GM19239 (cell line): ENCODE measurements around the gene PDE8B.
A peak's percentile ranks its signal among the peaks of the same experiment; 100 is the strongest.
"Not testable (repeated sequence)": the region's sequence is repeated elsewhere in the genome, so short reads cannot be mapped to it uniquely, and the experiment has no call there.

Experiments
- DNase-seq: peaks from one replicate; pipeline ENCODE4 v3.0.0; 2011; ENCODE audit warnings: low spot score; ENCODE audit not compliant: insufficient read length
- FAIRE-seq: peaks from 2 replicates; lab custom pipeline; 2011; peaks lifted over from hg19 to GRCh38; lab: Jason Lieb, UNC

The PDE8B gene

DNA sequence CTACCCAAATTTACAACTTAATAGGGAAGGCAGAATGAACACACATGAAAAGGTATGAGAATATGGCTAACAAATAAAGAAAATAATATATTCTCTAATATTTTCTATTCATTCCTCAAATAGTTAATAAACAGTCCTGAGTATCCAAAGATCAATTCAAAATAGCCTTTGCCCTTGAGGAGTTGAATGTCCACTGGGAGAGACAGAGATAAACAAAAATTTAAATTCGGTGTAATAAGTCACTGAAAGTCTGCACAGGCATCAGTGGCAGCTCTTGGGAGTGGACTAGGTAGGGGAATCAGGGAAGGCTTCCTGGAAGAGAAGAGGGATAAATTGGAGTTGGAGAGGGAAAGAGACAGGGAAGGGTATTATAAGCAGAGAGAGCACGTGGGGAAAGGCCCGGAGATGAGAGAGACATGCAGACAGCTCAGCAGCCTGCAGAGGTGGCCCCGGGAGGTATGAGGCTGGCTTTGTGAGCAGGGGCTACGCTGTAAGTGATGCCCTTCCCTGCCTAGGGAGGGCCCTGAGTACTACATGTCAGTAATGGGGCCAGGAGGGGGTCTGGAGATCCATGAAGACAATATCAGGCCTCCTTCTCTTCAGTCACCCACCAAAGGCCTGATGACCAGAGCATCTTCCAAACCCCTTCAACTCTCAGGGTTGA, 137.1 kb downstream of the PDE8B start:
- DNase-seq (no peak), FAIRE-seq (no peak)

DNA sequence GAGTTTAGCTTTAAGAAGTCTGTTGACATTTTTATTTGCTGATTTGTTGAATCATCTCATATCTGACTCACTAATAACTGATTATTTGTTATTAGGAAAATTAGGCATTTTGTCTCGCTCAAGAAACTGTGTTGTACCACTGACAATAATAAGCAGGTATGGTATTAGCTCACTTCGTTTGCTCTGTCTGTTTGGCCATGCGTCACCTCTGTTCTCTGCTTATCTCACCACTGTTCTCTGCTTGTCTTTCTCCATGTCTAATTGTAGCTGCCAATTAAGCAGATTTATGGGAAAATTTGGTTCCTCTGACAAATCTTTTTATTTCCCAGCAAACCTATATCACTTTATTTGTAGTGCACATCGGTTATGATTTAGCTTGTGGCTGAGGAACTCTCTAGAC, 142.8 kb downstream of the PDE8B start:
- FAIRE-seq: no peak

DNA sequence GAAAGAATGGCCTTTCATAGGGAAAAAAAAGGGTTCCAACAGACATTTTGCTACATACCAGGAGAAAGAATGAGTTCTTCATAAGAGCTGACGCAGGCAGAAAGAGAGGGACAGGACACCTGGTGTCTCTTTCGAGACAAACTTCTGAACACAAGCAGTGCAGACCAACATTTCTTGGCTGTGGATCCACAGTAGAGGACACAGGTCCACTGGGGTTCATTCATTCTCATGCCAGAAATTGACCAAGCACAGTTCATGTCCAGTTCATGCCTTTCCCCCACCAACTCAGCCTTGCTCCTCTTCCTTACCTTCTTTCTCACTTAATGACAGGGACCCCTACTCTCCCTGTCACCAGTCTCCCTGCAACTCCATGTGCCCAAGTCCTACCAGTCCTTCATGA, 144.0 kb downstream of the PDE8B start:
- FAIRE-seq (no peak), DNase-seq (no peak)

More for the DNA sequence above, 142.8 kb downstream of the PDE8B start:
- no peak for DNase-seq

DNA sequence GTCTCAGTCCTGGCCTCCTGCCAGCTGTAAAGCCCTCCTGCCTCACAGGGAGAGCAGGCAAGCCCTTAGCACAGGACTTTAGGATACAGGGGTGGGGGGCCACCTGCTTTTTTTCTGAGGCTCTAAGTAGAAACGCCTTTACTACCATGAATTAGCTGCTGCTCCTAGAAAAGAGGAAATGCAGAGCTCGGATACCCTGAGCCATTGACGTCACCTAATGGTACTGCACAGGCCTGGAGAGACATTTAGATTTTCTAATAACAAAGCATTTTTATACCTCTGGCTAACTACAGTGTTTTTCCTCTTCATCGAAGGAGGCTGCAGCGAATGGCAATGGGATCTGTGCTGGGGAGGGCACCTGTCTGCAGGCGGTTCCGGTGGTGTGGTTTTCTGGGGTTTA, 144.6 kb downstream of the PDE8B start:
- DNase-seq (no peak), FAIRE-seq (no peak)

DNA sequence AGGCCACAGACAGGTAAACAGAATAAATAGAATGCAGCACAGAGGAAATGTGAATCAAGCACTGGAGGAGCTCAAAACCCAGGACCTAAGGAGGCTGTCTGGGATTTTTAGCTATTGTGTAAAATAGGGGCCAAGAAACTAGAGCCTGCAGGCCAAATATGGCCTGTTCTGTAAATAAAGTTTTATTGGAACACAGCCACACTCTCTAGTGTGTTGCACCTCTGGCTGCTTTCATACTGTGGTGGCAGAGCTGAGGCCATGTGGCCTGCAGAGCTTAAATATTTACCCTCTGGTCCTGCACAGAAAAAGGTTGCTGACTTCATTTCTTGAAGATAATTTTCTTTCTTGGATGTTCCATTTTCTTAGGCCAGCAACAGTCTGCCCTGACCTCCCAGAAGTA, 145.3 kb downstream of the PDE8B start:
- DNase-seq (no peak), FAIRE-seq (peak; percentile 60)

DNA sequence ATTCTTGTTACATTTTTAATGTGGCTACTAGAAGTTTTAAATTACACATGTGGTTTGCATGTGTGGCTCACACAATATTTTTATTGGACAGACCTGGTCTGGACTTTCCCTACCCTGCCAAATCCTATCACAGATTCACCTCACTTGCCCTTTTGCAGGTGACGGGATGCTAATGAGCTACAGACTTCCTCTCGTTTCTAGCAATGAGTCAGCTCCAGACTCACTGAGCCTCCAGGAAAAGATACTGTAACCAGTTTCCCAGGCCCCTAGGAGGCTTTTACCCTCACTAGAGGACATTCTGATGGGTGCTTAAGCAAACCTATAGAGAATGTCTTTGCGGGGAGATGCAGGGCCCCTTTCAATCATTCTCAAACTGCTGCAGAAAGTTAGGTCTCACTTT, 146.3 kb downstream of the PDE8B start:
- FAIRE-seq: peak; percentile 91
- DNase-seq: peak; percentile 30

DNA sequence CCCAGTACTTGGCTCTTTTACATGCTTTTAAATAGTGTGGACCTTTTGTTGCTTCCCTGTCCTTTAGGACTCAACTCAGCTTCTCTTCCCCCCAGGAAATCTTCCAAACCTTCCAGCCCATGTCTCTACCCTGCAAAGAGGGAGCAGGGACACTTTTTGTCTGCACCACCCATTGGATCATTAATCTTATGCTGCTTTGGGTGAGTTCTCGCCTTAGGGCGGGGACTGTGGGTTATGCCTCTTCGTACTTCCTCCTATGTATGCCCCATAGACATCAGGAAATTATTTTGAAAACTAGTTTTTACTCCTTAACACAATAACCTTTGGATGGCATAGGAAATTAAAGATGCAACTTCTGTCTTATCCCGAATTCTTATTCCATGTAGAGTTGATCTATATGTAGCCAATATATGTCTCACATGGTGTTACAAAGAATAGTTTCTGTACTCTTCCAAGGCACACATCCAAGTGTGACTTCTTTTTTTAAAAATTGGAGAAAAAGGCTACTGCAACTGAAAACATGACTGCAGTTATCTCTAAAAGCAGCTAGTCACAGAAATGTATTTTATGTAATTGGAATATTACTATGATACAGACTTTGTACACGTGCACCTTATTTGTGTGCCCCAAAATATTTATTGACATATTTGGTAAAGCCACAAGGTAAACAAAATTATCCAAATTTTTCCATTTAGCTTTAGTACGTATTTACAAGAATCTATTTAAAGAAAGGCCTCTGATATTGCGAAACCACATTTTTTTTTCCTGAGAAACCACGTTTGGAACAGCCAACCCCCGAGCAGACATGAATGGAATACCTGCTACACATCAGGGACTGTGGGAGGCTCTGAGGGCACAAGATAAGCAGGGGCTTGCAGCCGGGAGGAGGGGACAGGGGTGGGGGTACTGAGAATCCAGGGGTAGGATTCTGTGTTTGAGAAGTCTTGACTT, 148.1 kb downstream of the PDE8B start:
- FAIRE-seq (no peak), DNase-seq (no peak)

DNA sequence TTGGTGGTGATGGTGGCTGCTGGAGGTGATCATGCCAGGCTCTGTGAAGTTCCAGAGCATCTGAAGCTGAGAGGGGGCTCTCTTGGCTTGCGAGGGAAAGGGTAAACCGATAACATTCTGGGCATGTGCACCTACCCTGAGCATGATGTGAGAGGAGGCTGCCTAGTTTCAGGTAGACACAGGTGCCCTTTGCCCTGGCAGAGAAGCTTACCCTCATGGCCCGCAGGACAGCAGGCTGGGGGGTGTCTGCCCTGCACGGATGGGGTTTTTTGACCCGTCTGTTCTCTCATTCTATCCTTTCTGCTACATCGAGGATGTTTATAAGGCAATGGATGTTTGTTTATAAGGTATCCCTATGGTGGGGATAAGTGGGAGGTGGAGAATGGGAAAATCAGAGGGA, 148.8 kb downstream of the PDE8B start:
- DNase-seq: no peak
- FAIRE-seq: no peak

DNA sequence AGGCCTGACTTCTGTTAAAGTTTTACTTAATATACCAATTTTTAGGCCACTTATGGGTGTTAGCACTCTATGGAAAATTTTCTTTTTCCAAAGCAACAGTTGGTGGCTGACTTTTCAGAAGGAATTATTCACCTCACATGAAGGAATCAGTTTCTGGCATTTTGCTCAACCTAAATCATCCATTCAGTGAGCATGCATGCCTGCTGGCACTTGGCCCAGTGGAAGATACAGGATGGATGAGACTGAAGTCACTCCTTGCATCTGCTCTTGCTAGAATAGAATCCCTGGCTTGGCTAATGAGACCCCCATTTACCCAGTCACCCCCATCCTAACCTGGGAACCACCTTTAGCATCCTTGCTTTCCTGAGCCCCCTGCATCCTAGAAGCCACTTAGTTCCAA, 149.9 kb downstream of the PDE8B start:
- DNase-seq (no peak), FAIRE-seq (no peak)

DNA sequence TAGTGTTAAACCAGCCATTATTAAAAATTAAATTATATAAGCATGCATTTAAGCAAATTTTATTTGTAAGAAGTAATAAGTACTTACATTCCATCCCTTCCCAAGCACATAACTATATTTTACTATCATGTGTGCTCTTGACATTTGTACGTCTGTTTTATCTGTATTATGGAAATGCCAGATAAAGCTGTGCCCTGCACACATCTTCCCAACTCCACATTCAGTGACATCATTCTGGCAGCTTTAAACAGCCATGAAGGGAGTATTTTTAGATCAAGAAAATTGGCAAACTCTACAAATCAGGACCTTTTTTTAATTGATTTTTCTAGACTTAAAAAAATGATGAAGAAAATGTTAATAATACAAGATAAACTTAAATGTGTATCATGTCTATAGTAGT, 150.5 kb downstream of the PDE8B start:
- FAIRE-seq (no peak), DNase-seq (no peak)

DNA sequence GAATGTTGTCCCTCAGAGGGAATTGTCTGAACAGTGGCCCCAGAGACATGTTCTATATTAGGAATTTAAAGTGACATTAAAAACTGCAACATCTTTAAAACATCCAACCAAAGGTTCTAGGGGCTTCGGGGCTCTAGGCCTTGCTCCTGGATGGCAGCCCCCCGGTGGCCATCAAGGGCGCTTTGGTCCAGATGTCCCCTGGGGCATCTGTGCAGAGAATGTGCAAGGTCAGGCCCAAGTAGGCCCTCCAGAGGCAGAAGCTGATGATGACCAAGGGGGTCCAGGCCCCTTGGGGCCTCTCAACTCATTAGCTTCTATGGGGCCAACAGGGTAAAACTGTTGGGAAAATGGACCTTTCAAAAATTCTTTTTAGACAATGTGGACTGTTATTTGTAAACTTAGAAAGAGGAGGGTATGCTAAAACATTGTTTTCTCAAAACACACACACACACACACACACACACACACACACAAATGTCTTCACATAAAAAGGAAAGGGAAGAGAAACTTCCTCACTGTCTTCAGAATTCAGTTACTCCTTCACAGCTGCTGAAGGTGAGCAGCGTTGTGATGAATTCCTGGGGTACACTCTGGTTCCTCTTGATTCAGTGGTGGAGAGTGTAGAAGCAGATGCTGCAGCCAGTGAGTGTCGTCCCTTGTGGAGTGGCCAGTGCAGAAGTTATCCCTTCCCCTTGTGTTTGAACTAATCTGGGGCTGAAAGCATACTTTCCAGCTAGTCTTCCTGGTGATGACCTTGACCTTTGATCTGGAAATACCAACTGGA, 156.4 kb downstream of the PDE8B start:
- FAIRE-seq (no peak), DNase-seq (no peak)

DNA sequence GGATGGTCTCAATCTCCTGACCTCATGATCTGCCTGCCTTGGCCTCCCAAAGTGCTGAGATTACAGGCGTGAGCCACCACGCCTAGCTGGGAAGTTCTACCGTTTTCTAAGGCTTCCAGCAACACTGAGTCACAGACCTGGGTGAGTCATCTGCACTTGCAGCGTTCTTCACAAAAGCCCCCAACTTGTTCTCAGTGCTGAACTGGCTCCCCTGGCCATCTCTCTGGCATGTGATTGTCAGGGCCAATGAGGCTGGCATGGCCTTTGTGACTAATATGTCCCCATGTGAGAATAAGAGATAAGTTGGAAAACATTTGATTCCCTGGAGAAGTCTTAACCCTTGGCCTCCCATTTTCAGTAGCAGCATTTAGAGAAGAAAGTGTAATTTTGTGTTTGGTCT, 157.3 kb downstream of the PDE8B start:
- DNase-seq (no peak), FAIRE-seq (no peak)

DNA sequence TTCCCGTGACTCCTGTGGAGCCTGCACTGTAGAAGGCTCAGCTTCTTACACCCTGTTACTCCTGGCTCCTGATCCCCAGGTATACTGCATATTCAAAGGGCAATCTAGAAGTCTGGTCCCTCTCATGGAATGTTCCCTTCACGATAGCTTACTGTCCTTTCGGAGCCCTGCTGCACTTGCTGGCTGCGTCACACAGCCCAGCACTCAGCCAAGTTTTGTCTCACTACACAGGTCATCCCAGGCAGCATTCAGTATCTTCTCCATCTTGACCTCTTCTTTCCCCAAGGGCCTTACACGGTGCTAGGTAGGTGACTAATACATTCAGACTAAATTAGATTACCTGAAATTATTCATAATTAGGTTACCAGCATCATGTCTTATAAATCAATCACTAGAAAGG, 157.9 kb downstream of the PDE8B start:
- no peak for FAIRE-seq
- no peak for DNase-seq

DNA sequence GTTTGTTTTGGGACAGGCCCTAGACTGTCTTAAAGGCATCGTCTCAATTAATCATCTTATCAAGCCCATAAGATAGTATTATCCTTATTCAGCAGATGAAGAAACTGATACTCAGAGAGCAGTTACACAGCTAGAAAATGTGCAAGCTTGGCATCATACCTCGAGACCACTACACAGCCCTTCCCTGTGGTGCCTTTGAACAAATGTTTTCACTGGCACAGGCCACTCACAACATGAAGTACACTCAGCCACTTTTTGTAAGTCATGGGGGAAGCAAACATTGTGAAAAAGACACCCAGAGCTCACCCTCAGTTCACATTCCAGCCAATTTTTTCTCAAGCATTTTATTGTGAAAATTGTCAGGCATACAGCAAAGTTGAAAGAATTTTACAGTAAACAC, 159.1 kb downstream of the PDE8B start:
- DNase-seq: no peak

DNA sequence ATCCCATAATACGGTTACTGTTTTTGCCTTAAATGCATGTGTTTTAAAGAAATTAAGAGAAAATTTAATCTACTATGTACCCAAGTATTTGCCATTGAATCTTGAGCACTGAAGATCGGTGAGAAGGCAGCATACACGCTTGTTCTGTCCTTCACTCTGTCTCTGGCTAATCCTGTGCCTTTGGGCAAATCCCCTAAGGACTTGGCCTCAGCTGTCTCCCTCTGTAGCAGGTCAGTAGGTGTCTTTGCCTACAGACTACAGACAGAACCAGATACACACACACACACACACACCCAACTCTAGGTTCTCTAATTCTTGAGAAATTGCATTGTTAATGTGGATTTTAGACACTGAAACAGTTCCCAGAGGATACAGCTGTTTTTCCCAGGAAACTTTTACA, 164.2 kb downstream of the PDE8B start:
- DNase-seq: no peak
- no peak for FAIRE-seq

More for the DNA sequence above, 159.1 kb downstream of the PDE8B start:
- no peak for FAIRE-seq

DNA sequence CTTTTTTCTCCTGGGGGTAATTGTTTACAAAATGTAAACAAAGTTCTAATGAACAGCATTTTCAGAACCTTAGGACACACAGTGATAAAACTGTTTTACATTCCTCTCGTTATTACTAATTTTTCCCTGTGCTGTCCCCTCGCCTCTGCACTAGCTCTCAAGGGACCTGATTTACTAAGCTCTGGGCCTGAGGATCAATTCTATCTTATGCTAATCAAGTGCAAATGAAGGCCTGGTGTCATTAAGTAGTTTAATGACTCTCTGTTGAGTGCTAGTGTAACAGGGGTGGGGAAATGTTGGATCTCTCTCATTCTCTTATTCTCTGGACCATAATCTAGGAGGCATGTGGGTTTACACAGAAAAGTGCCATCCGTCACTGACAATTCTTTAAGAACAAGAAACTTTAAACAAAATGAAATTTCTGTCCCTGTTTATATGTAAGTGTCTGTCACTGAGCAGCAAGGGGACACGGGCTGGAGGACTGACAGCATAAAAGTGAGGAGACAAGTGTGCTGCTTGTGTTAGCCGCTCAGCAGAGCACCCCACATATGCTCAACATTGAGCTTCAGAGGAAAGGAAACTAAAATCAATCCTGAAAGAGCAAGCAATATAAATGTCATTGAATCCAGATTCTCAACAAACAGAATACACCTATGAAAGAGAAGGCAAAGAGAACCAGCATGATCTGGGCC, 166.3 kb downstream of the PDE8B start:
- DNase-seq (no peak), FAIRE-seq (no peak)

DNA sequence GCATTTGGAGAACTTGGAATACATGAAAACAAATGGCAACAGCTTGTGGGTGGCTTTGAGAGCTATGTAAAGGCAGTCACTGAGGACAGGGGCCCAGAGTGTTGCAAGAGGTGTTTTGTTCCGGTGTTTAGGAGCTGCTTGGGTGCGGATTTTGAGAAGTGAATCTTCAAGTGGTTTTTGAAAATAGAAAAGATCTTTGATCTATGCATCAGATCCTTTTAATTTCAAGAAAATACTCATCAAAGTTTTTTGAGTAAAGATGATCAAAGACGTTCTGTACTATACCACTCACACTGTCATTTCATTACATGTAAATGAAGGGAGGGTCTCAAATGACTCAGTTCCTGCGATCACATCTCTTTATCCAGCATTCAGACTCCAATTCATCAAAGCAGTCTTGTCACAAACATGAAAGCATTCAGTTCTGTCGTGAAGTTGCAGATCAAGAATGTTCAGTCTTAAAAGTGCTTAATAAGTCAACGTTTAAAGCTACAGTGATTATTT, 169.1 kb downstream of the PDE8B start:
- peak; percentile 10 for DNase-seq
- FAIRE-seq: peak; percentile 72

DNA sequence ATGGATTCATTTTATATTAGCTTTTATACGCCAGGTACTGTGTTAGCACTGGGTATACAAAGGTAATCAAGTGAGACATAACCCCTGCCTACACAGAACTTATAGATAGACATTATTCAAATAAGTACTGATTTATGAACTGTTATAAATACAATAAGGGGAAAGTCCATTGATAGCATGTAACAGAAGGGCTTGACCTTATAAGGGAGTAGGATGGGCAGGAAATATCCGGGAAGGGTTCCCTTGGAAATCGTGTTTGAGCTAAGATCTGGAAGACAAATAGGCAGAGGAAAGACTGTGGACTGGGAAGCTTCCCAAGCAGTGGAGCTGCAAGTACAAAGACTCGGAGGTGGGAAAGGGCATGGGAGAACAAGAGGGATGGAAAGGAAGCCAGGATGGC, 170.2 kb downstream of the PDE8B start:
- FAIRE-seq: no peak
- no peak for DNase-seq

DNA sequence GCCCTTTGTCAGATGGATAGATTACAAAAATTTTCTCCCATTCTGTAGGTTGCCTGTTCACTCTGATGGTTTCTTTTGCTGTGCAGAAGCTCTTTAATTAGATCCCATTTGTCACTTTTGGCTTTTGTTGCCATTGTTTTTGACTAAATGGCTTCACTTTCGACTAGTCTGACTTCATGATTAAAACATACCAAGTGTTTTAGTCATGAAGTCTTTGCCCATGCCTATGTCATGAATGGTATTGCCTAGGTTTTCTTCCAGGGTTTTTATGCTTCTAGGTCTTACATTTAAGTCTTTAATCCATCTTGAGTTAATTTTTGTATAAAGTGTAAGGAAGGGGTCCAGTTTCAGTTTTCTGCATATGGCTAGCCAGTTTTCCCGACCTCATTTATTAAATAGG, 172.9 kb downstream of the PDE8B start:
- FAIRE-seq, DNase-seq: not testable (repeated sequence)

DNA sequence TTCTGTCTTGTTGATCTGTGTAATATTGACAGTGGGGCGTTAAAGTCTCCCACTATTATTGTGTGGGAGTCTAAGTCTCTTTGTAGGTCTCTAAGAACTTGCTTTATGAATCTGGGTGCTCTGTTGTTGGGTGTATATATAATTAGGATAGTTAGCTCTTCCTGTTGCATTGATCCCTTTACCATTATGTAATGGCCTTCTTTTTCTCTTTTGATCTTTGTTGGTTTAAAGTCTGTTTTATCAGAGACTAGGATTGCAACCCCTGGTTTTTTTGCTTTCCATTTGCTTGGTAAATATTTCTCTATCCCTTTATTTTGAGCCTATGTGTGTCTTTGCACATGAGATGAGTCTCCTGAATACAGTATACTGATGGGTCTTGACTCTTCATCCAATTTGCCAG, 175.9 kb downstream of the PDE8B start:
- not testable (repeated sequence) for FAIRE-seq, DNase-seq
